OCI-LY7 (cell line): ENCODE measurements around the gene TMTC2. TPM values are rescaled to one million over a fixed set of nuclear protein-coding genes. Genes with fewer than 3 reads are reported as not detected.

ENCODE experiments used
- BruUV-seq: library from RNA; stranded (reverse); fragments of 400-500 nt; replicated peaks from 2 replicates; lab custom pipeline; 2021; lab: Mats Ljungman, UMichigan
- CTCF ChIA-PET: fragments of 300-600 bp; sonication (Branson Sonifier 250); formaldehyde crosslinking; loops from one replicate; lab custom pipeline; 2022; ENCODE audit warnings: antibody characterized with exemption; ENCODE audit not compliant: unreplicated experiment; lab: Charles Lee
- POLR2A ChIA-PET: fragments of 300-600 bp; sonication (Branson Sonifier 250); formaldehyde crosslinking; loops from one replicate; lab custom pipeline; 2022; ENCODE audit warnings: antibody characterized with exemption; lab: Charles Lee
- DNase-seq: peaks from one replicate; pipeline ENCODE4 v3.0.0-alpha.2; 2015; ENCODE audit warnings: low spot score
- H2AFZ ChIP-seq: fragments of 200-600 bp; sonication (generic), shearing (Covaris generic); 2 replicates; pipeline ENCODE4 v1.6.1; 2014; ENCODE audit warnings: mild to moderate bottlenecking, antibody characterized with exemption, low read length, moderate library complexity
- H3K27ac ChIP-seq: fragments of 200-600 bp; sonication (generic); 2 replicates; pipeline ENCODE4 v1.5.1; 2014; ENCODE audit warnings: mixed run types, low read depth, mild to moderate bottlenecking, moderate library complexity, low read length, inconsistent platforms; ENCODE audit not compliant: poor library complexity, severe bottlenecking
- H3K36me3 ChIP-seq: fragments of 200-600 bp; sonication (generic); 2 replicates; pipeline ENCODE4 v1.6.1; 2014; ENCODE audit warnings: mild to moderate bottlenecking, antibody characterized with exemption, low read length, moderate library complexity, mixed read lengths; ENCODE audit not compliant: insufficient read depth
- H3K4me1 ChIP-seq: fragments of 200-600 bp; sonication (generic); 2 replicates; pipeline ENCODE4 v1.5.1; 2014; ENCODE audit warnings: mild to moderate bottlenecking, low read length; ENCODE audit not compliant: insufficient read depth, poor library complexity, severe bottlenecking
- H3K4me2 ChIP-seq: fragments of 200-600 bp; sonication (generic); 2 replicates; pipeline ENCODE4 v1.6.1; 2014; ENCODE audit warnings: mild to moderate bottlenecking, low read length
- H3K4me3 ChIP-seq: fragments of 200-600 bp; sonication (generic); 2 replicates; pipeline ENCODE4 v1.5.1; 2014; ENCODE audit warnings: mild to moderate bottlenecking, low read depth, low read length; ENCODE audit not compliant: poor library complexity, severe bottlenecking
- H3K79me2 ChIP-seq: fragments of 200-600 bp; sonication (generic); 2 replicates; pipeline ENCODE4 v1.6.1; 2016; ENCODE audit warnings: low read depth, mild to moderate bottlenecking, low read length, moderate library complexity, mixed read lengths; ENCODE audit not compliant: insufficient read depth
- H3K9me2 ChIP-seq: fragments of 200-600 bp; sonication (generic); 2 replicates; pipeline ENCODE4 v1.6.1; 2016; ENCODE audit warnings: mild to moderate bottlenecking, low read length, mixed read lengths; ENCODE audit not compliant: insufficient read depth
- H3K9me3 ChIP-seq: fragments of 200-600 bp; sonication (generic); 2 replicates; pipeline ENCODE4 v1.6.1; 2014; ENCODE audit warnings: mild to moderate bottlenecking, mixed run types, low read length, mixed read lengths
- H4K20me1 ChIP-seq: fragments of 200-600 bp; sonication (generic); 2 replicates; pipeline ENCODE4 v1.6.1; 2014; ENCODE audit warnings: mild to moderate bottlenecking, antibody characterized with exemption, low read length, moderate library complexity, mixed read lengths; ENCODE audit not compliant: insufficient read depth
- EZH2phosphoT487 ChIP-seq: fragments of 200-600 bp; sonication (generic); IDR thresholded peaks from 2 replicates; pipeline ENCODE4 v1.6.1; 2018; ENCODE audit warnings: low read depth, borderline replicate concordance, mild to moderate bottlenecking, mixed run types, antibody characterized with exemption, low read length, moderate library complexity, mixed read lengths
- intact Hi-C: fragments of 100-400 bp; cut with micrococcal nuclease; formaldehyde crosslinking; loops from one replicate; pipeline ENCODE4 v1.10.0; 2022; ENCODE audit not compliant: unreplicated experiment
- total RNA-seq, 2 experiments: library from RNA; depleted of rRNA in 1 of 2; stranded (reverse); fragments of >200 nt in 1 of 2; shearing (Covaris generic) in 1 of 2; gene quantifications; 2 replicates each; pipeline ENCODE4 v1.2.3, GENCODE V29; 2014 to 2022
- TF ChIP-seq, protein P1 (sequence below): fragments of 200-600 bp; sonication (generic); conservative IDR thresholded peaks from 2 replicates; pipeline ENCODE4 v1.5.1; 2014; ENCODE audit warnings: mild to moderate bottlenecking, antibody characterized with exemption, low read length, moderate library complexity, mixed read lengths

Gene TMTC2
- total RNA-seq, 2 experiments from 2014 or later = 5.6 to 8.1 TPM

DNA sequence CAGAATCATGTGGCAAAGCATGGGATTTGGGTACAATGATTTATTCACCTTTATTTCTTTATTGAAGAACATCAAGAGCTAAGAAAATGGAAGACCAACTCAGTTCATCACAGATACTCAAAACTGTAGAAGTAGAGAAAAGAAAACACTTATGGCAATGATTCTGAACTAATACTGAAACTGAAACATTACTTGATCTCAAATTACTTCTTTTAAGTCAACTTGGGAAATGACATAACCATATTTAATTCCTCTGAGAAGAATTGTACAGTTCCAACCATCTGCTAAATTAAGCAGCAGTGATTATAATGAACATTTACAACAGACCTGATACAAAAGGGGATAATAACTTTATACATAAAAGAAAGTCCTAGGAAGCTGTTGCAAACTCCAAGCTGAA lies 466.5 kb downstream of the TMTC2 start:
- POLR2A ChIA-PET = interaction anchor here (1.2 kb wide), 1 partner anchor 12 kb away, joined by 4 read pairs; no protein-coding TSS in a partner anchor
- intact Hi-C loops = no loop called here
- TF ChIP-seq, protein P1, sequence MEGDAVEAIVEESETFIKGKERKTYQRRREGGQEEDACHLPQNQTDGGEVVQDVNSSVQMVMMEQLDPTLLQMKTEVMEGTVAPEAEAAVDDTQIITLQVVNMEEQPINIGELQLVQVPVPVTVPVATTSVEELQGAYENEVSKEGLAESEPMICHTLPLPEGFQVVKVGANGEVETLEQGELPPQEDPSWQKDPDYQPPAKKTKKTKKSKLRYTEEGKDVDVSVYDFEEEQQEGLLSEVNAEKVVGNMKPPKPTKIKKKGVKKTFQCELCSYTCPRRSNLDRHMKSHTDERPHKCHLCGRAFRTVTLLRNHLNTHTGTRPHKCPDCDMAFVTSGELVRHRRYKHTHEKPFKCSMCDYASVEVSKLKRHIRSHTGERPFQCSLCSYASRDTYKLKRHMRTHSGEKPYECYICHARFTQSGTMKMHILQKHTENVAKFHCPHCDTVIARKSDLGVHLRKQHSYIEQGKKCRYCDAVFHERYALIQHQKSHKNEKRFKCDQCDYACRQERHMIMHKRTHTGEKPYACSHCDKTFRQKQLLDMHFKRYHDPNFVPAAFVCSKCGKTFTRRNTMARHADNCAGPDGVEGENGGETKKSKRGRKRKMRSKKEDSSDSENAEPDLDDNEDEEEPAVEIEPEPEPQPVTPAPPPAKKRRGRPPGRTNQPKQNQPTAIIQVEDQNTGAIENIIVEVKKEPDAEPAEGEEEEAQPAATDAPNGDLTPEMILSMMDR = no peak
- TF ChIP-seq EZH2phosphoT487 = no peak

DNA sequence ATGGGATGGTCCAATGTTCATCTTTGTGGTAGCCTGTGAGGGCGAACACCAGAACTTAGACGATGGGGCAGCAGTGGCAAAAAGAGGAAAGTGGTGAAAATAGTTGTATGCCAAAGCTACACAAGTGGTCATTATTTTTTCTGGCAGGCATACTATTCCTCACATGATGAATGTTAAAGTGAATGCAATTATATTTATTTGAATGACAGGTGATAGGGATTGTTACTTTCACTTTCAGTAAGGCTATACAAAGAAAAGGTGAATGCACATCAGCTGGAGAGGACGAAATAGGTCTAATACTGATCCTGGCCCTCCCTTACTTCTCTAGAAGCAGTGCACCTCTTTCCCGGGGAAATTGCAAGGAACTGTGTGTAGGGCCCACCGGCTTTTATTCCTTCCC lies 470.1 kb downstream of the TMTC2 start:
- Histone ChIP-seq H3K4me1 (no peaks in the 10 kb centered on the region), H3K27ac (no peak overlapping the region), H4K20me1 (no peaks in the 10 kb centered on the region), H3K36me3 (no peaks in the 10 kb centered on the region), H2AFZ (no peak overlapping the region), H3K79me2 (no peaks in the 10 kb centered on the region), H3K9me3 (no peaks in the 10 kb centered on the region), H3K4me3 (no peak overlapping the region), H3K4me2 (no peak overlapping the region), H3K9me2 (no peaks in the 10 kb centered on the region)
- intact Hi-C loops = no loop called here
- TF ChIP-seq EZH2phosphoT487 = no peak
- TF ChIP-seq, protein P1 = no peak
- DNase-seq = no peak
- no TSS peak for BruUV-seq
- CTCF ChIA-PET = no interaction called here
- POLR2A ChIA-PET = interaction anchor here (0.6 to 1.8 kb wide), 2 partner anchors 128 to 335 kb away, joined by 3 read pairs; no protein-coding TSS in a partner anchor

More for the DNA sequence above, 466.5 kb downstream of the TMTC2 start:
- Histone ChIP-seq H3K36me3 (no peaks in the 10 kb centered on the region), H3K27ac (no peak overlapping the region), H4K20me1 (no peaks in the 10 kb centered on the region), H3K9me3 (no peaks in the 10 kb centered on the region), H2AFZ (no peak overlapping the region), H3K4me3 (no peak overlapping the region), H3K9me2 (no peaks in the 10 kb centered on the region), H3K4me2 (no peak overlapping the region), H3K4me1 (no peaks in the 10 kb centered on the region), H3K79me2 (no peaks in the 10 kb centered on the region)
- BruUV-seq = no TSS peak
- DNase-seq = no peak
- CTCF ChIA-PET = no interaction called here

DNA sequence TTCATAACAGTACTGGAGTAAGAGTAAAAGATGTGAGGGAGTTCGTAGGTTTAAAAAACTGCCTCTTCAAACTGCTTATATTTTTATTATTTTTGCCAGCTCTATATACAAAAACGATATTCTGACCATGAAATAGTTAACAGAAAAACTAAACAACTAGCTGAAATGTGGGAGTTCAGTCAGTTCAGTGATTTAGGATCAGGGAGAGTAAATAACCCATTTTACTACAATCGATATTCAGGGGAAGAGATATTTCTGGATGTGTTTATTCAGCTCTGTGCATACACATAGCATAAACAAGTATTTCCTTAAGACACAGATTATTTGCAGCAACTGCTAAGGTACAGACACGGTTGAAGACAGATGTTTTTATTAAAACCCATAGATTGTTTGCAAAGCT lies 470.9 kb downstream of the TMTC2 start:
- POLR2A ChIA-PET = interaction anchor here (0.6 to 1.8 kb wide), 2 partner anchors 129 to 336 kb away, joined by 3 read pairs; no protein-coding TSS in a partner anchor

More for the DNA sequence above, 470.9 kb downstream of the TMTC2 start:
- no peak overlapping the region for H3K27ac ChIP-seq
- H3K36me3 ChIP-seq = no peaks in the 10 kb centered on the region
- no TSS peak for BruUV-seq
- H3K4me1 ChIP-seq = no peaks in the 10 kb centered on the region
- no peaks in the 10 kb centered on the region for H4K20me1 ChIP-seq
- H3K4me3 ChIP-seq = no peak overlapping the region
- intact Hi-C loops = no loop called here
- H2AFZ ChIP-seq = no peak overlapping the region
- no peak overlapping the region for H3K4me2 ChIP-seq
- TF ChIP-seq, protein P1 = no peak
- TF ChIP-seq EZH2phosphoT487 = no peak
- H3K79me2 ChIP-seq = no peaks in the 10 kb centered on the region
- CTCF ChIA-PET = no interaction called here
- H3K9me3 ChIP-seq = no peaks in the 10 kb centered on the region
- no peaks in the 10 kb centered on the region for H3K9me2 ChIP-seq
- no peak for DNase-seq
